Measurements from ENCODE around the gene ITPK1.

Gene ITPK1

DNA sequence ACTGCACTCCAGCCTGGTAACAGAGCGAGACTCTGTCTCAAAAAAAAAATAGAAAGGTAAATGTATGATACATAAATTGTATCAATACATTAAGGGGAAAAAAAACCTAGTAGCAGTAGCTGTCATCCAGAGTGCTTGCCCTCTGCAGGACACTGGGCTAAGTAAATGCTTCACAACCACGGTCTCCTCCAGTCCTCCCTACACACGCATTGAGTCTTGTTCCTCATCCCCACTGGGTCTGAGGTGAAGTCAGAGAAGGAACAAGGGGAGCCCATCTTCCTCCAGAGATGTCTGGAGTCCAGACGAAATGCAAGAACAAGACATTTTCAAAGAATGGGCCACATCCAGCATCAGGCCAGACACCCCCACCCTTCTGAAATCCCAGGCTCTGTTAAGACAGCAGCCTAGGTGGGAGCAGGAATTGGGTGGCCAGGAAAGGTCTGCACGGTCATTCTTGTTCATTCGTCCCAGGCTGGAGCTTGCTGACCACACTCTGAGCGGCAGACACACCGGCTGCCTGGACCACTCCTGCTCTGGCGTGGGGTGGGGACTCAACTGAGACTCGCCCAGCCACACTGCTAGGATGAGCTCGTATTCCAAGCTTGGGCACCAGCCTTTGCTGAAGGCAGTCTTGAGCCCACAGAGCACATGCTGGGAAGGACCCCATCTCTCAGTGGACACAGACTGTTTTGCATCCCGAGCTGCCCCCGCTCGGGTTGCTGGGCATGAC is 147.3 kb downstream of the ITPK1 start:
- no peak for DNase-seq (ENCODE audit: low read depth)

DNA sequence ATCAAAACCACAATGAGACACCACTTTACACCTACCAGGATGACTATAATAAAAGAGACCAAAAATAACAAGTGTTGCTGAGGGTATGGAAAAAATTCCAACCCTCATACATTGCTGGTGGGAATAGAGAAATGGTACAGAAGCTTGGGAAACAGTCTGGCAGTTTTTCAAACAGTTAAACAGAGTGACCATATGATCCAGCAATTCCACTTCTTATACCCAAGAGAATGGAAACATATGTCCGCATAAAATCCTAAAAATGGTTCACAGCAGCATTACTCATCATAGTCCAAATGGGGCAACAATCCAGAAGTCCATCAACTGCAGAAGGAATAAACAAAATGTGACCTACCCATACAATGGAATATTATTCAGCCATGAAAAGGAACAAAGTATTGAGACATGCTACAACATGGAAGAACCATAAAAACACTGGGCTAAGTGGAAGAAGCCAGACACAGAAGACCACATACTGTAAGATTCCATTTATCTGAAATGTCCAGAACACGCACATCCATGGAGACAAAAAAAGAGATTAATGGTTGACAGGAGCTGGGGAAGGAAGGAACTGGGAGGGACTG is 148.3 kb downstream of the ITPK1 start:
- no peak for DNase-seq (ENCODE audit: low read depth)

DNA sequence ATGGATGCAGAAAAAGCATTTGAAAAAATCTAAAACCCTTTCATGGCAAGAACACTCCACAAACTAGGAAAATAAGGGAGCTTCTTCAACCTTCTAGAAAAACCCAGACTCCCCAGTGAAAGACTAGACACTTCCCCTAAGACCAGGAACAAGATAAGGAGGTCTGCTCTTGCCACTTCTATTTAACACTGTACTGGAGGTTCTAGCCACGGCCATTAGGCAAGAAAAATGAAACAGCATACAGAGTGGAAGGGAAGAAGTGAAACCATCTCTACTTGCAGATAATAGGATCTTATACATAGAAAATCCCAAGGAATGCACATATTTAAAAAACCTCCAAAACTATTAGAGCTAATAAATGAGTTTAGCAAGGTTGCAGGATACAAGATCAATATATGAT is 150.4 kb downstream of the ITPK1 start:
- DNase-seq (ENCODE audit: low read depth), result no peak

DNA sequence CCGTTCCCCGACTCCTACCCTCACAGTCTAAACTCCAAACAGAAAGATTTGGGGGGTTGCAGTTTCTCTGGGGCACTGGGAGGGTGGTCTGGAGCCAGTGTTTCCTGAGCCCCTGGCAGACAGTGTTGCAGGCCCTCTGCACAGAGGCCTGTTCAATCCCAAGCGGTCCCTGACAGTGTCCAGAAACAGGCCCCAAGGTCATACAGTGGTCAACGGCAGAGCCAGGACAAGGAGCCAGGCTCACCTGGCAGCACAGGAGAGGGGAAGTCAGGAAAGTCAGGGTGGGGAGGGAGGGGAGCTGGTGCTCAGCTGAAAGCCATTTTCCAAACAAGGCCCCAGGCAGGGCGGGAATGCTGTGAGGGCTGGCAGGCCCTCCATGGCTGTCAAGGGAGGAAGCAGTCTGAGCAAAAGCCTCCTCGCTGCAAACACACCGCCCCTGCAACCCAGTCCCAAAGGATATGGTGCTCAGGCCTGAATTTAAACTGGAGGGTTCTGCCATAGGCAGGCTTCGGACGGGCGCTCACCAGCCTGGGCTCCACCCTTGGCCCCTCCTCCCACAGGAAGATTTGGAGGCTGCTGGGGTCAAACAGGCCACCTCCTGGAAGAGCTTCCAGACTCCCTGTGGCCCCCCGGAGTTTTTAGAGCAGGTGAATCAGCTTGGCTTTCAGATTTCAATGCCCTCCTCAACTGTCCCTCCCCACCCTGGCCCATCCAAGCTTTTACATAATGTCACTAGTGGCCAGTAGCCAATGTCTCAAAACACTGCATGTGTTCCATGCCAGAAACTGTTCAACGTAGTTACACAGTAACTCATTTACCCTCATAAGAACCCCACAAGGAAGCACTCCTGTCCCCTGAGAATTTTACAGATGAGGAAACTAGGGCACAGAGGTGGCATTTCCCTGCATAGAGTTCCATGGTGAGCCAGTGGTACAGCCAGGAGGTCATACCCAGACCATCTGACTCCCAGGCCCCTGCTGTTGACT is 151.3 kb downstream of the ITPK1 start:
- DNase-seq (ENCODE audit: low read depth), result no peak

- no peak for DNase-seq (ENCODE audit: low read depth)
Observed at GRCh38 chr14:92963301-92964123, 152.2 kb downstream of the ITPK1 start.

DNA sequence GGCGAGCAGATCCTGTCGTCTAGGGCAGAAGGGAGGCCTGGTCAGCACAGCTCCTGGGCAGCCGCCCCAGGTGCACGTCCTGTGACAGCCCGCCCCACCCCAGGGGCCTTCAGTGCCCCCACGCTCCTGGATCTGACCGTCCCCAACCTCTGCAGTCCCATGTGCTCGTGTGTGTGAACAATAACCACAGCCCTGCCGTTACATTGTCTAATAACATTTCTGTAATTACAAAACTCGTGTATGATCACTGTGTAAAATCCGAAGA is 153.0 kb downstream of the ITPK1 start:
- no peak for DNase-seq (ENCODE audit: low read depth)

DNA sequence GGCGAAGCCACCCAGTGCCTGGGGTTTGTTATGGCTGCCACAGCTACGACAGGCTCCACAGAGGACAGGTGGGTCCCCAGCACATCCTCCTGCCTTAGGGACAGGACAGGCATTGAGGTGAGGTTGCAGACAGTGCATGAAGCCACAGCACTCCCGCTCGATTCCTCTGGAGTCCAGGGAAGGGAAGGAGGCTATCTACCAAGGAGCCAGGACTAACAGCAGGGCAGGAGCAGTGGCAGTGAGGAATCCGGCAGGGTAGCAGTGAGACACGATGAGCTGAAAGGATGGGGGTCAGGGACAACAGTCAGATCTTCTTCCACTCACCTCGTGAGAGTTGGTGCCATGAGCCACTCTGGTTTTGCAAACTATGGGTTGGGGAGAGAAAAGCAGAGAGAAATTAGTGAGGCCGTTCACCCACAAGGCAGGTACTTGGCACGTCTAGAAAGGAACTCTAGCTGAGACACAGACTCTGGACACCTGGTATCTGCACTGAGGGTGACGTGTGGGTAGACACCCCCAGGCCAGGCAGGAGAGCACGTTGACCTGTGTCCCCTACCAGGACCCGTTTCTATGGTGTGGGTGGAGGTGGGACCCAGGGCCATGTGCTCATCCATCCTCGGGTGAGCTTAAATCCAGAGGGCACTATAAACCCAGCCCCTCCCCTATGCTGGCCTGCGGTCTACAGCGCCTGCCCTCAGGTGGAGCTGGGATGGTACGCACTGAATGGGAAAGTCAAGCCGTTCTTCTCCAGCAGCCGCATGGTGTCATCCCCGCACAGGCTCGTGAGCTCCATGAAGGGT is 153.5 kb downstream of the ITPK1 start:
- no peak for DNase-seq (ENCODE audit: low read depth)

- no peak for DNase-seq (ENCODE audit: low read depth)
Observed at GRCh38 chr14:92961567-92961855, 154.2 kb downstream of the ITPK1 start.

GRCh38 chr14:92960706-92961566 is 154.8 kb downstream of the ITPK1 start:
- no peak for DNase-seq (ENCODE audit: low read depth)

DNA sequence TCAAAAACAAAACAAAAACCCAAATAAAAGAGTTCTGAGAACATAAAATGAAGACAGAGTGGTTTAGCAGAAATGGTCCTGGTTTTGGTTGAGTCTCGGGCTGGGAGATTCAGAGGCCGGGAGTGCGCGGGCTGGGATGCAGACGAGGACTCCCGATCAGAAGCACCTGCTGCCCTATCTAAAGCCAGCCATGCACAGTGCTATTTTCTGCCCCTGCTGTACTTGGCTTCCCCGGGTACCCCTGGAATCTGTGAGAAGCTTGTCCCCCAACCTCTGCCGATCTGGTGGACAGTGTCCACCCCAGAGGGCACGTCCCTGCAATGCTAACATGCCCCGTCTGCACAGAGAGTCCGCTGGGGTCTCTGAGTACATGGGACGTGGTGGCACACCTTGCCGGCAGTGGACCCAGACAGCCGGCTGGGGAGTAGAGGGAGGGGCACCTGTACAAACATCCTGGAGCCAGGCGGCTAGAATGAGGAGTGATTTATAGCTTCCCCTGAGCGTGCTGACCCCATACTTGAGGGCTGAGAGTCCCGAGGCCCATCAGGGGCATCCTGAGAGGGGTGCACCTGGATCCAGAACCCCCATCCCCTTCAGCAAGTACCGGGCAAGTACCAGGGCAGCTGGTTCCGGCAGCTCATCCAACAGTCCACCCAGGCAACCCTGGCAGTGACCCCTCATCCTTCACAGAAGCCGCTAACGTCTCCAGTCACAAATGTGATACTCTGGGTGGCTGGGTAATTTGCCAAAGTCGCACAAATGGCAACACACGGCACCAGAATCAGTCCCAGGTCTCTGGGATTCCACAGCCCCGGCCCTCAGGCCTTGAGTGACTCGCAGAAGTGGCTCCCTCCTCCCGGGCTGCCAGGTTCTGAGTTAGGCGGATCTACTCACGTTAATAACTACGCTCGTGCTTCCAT is 155.7 kb downstream of the ITPK1 start:
- no peak for DNase-seq (ENCODE audit: low read depth)

DNA sequence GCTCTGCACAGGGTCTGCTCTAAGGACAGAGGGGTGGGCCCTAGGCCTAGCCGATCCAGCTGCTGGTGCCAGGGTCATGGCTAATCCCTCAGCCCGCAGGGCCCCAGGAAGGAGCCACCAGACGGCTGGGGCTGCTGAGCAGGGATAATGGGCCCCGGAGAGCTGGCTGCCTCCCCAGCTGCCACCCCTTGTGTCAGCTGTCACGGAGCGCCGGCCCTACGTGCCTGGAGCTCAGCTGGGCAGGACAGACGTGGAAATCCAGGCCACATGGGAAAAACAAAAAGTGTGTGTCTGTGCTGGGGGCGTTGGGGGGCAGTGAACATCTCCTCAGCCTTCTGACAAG is 156.6 kb downstream of the ITPK1 start:
- DNase-seq (ENCODE audit: low read depth), result no peak

DNA sequence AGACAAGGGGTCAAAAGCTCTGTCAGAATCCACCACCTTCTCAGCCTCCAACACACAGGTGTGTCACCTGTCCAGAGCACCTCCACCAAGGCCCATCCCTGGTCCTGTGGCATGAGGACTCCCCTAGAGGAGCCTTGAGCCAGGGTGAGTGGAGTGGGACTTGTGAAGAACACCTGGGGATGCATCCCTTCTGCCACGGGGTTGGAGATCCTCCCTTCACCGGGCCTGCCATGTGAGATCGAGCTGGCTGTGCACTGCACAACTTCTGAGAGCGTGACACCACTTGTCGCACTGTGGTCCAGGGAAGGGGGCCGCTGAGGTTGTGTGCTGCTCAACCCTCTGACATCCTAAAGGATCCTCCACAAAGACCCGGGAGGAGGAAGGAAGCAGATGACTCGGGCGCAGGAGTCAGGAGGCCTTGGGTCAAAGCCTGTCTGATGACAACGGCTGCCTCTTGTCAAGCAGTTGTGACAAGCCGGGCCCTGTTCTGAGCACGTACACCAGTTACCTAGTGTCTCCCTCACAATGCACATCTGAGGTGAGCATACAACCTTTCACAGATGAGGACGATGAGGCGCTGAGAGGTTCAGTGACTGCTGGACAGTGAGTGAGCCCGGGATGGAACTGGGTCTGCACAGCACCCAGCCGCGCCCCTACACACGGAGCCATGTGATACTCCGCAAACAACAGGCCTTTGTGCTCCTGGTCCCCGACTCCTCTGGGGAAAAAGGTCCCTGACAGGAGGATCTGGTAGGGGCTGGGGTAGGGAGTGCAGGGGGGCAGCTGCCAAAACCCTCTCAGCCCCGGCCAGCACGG is 157.1 kb downstream of the ITPK1 start:
- DNase-seq (ENCODE audit: low read depth), result no peak

DNA sequence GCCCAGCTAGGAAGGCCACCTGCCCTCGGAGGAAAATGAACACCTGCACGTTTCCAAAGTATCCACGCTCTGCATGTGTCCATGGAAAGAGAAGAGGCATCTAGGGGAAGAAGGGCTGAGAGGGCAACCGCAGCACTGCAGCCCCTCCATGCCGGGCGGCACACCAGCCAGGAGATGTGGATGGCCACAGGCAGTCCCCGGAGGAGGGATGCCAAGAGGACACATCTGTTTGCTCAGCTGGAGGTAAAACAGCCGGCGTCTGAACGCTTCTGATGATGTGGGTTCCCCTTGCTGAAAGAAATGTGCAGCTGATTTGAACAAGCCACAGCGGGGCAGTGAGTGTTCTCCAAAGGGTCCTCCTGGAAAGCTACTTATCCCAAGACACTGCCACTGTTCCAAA is 158.8 kb downstream of the ITPK1 start:
- no peak for DNase-seq (ENCODE audit: low read depth)

DNA sequence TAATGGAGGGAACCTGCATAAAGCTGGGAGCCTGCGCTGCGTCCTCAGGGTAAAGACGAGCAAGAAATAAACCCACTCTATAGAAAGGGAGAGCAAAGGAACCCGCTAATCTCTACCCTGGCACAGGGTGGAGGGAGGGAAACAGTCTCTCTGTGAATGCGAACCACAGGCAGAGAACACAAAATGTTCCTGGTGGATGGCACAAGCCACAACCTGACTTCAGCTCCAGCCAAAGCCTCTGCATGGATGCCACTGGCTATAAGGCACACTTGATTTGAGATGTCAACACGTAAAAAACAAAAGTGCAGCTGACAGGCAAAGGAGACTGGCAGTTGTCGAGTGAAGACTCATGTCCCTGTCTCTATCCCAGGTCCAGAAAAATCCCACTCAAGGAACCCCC is 160.3 kb downstream of the ITPK1 start:
- DNase-seq (ENCODE audit: low read depth), result no peak

GRCh38 chr14:92954933-92955332 is 160.8 kb downstream of the ITPK1 start:
- DNase-seq (ENCODE audit: low read depth), result no peak

DNA sequence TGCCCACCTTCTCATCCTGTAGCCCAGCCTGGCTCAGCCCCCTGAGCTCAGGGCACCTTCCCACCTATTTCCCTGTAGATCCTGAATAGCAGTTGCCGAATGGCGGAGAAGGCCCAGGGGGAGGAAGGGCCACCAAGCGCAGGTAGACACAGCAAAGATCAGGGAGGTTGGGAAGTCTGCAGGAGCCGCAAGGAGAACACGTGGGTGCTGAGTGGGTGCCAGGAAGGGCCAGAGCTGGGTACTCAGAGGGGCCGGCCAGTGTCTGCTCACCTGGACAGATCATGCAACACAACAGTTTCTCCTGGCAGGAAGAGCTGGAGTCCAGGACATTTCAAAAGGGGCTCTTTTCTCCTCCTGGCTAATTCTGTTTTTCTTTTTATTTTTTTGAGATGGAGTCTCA is 162.2 kb downstream of the ITPK1 start:
- no peak for DNase-seq (ENCODE audit: low read depth)

DNA sequence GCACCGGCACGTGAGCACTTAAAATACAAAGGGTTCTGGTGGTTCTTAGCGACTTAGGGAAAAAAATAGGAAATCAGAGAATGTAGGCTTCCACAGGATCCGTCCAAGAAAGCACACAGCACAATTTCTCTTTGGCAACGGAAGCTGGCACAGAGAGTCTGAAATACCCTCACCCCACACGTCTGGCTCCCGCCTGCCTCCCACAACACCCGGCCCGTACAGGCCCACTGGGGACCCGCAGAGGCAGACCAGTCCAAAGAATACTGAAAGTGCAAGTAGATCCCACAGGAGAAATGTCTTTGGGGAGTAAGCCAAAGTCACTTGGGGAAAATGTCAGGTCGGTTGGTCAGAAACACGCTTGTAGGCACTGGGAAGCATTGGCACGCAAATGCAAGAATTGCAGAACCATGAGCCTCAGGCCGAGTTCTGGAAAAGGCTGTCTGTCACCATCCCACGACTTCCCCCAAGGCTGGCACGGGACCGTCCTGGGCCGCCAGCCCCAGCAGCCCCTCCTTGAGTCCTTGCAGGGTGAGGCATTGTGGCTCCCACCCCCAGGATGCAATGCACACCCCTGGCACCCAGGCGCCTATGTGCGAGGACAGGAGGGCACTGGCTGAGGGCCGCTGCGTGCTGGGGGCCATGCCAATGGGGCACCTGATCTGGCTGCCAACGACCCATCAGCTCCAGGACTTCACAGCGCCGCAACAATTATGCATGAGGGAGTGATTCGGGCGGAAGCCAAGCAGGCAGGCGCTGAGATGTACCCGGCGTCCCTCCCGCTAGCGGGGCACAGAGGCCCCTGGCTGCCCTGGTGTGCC is 163.0 kb downstream of the ITPK1 start:
- no peak for DNase-seq (ENCODE audit: low read depth)

Data from T follicular helper cell (primary cell).